HFFc6 (cell line): ENCODE results near the gene USP36. TPM values are rescaled to one million over a fixed set of nuclear protein-coding genes. Genes with fewer than 3 reads are reported as not detected.

Experiments used
- DNase-seq: peaks from one replicate; pipeline ENCODE4 v3.0.0-alpha.2; 2018
- H3K27ac Mint-ChIP-seq: 2 replicates; pipeline ENCODE4 v1.8.0; 2020; ENCODE audit warnings: mild to moderate bottlenecking, mixed read lengths
- H3K27me3 Mint-ChIP-seq: 2 replicates; pipeline ENCODE4 v1.8.0; 2021; ENCODE audit warnings: mild to moderate bottlenecking, moderate library complexity, mixed read lengths; ENCODE audit not compliant: insufficient read depth
- H3K36me3 Mint-ChIP-seq: 2 replicates; pipeline ENCODE4 v1.8.0; 2021; ENCODE audit warnings: low read depth, mixed read lengths
- H3K4me1 Mint-ChIP-seq: 2 replicates; pipeline ENCODE4 v1.8.0; 2020; ENCODE audit warnings: low read depth, mixed read lengths
- H3K4me3 Mint-ChIP-seq: 2 replicates; pipeline ENCODE4 v1.8.0; 2020; ENCODE audit warnings: mild to moderate bottlenecking, moderate library complexity, mixed read lengths
- H3K9me3 Mint-ChIP-seq: 2 replicates; pipeline ENCODE4 v1.8.0; 2020; ENCODE audit warnings: mild to moderate bottlenecking, mixed read lengths
- total RNA-seq, 6 experiments: library from RNA; stranded (reverse); fragmentation: NEBNext Ultra II Directional; extraction: Animal tissue kit (Norgen Biotek cat#: 25700); gene quantifications; 2 replicates in 1 of 6; 3 replicates in 5 of 6; pipeline ENCODE4 v1.2.3, GENCODE V29; 2021
- TF ChIP-seq, protein P1 (sequence below): fragments of 200-600 bp; sonication (generic); IDR thresholded peaks from 2 replicates; pipeline ENCODE4 v1.5.0; 2021; ENCODE audit warnings: antibody characterized with exemption, mild to moderate bottlenecking

USP36 gene
- total RNA-seq, 6 experiments from 2014 or later = 43.6 to 50.3 (median 46.2) TPM

DNA sequence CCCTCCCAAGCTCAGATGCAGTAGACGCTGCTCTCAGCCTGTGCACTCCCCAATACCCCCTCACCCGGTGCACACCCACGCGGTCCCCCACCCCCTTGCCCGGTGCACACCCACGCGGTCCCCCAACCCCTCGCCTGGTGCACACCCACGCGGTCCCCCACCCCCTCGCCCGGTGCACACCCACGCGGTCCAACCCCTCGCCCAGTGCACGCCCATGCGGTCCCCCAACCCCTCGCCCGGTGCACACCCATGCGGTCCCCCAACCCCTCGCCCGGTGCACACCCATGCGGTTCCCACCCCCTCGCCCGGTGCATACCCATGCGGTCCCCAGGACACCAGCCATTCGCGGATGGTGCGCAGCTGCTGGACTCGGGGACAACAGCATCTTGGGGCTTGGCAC, 38.6 kb downstream of the USP36 start:
- no peaks in the 10 kb centered on the region for H3K9me3 Mint-ChIP-seq
- no peak overlapping the region for H3K4me3 Mint-ChIP-seq

DNA sequence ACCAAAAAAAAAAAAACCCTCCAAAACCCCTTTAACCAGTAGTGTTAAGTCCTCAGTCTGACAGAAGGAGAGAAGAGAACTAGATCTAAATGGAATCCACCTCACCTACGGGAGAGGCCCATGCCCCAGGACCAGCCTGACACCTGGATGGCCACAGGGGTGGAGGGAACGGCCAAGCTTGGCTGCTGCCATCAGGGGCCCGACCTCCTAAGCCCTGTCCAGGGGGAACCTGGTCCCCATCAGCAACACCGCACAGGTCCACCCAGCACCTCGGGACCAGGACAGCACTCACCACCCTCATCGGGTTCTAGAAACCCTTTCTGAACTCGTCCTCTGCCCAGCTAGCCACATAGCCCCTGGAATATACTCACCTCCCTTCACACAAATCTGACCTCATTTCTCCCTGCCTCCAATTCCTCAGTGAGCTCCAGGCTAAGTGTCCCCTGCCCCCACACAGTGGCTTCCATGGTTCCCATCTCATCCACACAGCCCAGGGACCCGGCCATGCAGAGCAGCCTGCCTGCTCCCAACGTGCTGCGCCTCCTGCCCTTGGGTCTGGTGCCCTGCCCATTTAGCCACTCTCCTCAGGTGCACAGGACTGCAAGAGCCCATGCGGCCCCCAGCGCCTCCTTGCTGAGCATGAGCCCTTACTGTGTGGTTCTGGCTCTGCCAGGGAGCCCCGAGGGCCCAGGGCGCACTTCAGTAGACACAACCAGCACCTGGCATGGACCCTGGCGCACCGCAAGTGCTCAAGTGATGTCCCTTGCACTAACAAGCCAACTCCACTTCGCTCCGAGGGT, 40.3 kb downstream of the USP36 start:
- no peak for DNase-seq
- TF ChIP-seq, protein P1, sequence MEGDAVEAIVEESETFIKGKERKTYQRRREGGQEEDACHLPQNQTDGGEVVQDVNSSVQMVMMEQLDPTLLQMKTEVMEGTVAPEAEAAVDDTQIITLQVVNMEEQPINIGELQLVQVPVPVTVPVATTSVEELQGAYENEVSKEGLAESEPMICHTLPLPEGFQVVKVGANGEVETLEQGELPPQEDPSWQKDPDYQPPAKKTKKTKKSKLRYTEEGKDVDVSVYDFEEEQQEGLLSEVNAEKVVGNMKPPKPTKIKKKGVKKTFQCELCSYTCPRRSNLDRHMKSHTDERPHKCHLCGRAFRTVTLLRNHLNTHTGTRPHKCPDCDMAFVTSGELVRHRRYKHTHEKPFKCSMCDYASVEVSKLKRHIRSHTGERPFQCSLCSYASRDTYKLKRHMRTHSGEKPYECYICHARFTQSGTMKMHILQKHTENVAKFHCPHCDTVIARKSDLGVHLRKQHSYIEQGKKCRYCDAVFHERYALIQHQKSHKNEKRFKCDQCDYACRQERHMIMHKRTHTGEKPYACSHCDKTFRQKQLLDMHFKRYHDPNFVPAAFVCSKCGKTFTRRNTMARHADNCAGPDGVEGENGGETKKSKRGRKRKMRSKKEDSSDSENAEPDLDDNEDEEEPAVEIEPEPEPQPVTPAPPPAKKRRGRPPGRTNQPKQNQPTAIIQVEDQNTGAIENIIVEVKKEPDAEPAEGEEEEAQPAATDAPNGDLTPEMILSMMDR = no peak
- H3K4me3 Mint-ChIP-seq = no peak overlapping the region
- peaks cover 5% of the 10 kb centered on the region; the same call in 1 of the 2 replicates for H3K4me1 Mint-ChIP-seq
- H3K9me3 Mint-ChIP-seq = no peaks in the 10 kb centered on the region
- H3K27ac Mint-ChIP-seq = no peak overlapping the region
- H3K36me3 Mint-ChIP-seq = peaks cover 58% of the 10 kb centered on the region
- peaks cover 6% of the 10 kb centered on the region; the same call in 1 of the 2 replicates for H3K27me3 Mint-ChIP-seq

More for the DNA sequence above, 38.6 kb downstream of the USP36 start:
- TF ChIP-seq, protein P1 = no peak
- H3K27me3 Mint-ChIP-seq = peaks cover 5% of the 10 kb centered on the region; the same call in 1 of the 2 replicates
- H3K4me1 Mint-ChIP-seq = peaks cover 10% of the 10 kb centered on the region
- H3K36me3 Mint-ChIP-seq = peaks cover 62% of the 10 kb centered on the region
- H3K27ac Mint-ChIP-seq = no peak overlapping the region
- no peak for DNase-seq

DNA sequence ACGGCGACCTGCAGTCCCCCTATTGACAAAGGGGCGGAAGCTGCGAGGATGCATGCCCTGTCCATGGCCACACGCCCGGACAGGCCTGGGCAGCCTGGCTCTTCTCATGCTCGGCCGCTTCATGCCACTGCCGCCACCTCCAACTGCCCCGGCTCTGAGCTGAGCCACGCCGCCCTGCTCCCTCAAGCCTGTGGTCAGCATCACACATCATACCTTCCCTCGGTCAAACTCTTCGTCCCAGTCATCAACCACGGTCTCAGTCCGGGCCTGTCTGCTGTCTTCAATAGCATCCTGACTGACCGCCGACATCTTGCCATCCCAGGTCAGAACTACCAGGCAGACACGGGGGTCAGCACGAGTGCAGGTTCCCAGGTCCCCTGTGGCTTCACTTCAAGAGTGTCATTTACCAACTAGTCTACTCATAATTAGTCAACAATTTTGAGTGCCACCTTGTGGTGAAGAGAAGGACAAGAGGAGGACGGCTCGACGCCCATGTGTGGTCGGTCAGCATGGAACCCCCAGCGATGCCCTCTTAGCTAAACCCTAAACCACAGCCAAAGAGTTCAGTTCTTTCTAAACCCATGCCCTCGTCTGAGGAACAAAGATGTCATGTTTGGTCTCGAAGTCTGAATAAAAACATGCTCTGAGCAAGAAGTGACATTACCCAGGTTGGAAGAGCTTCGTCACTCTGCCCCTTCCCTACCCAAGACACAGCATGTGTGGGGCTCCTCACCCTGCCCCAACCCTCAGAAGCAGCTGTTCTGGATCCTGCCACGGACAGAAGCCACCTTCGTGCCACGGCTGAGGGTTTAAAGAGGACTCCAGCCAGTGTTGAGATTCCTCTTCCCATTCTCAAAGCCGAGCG, 41.7 kb downstream of the USP36 start:
- TF ChIP-seq, protein P1 = peak; percentile 66
- peaks cover 6% of the 10 kb centered on the region; the same call in 1 of the 2 replicates for H3K27me3 Mint-ChIP-seq
- H3K4me1 Mint-ChIP-seq = peaks cover 5% of the 10 kb centered on the region; the same call in 1 of the 2 replicates
- DNase-seq = no peak
- H3K36me3 Mint-ChIP-seq = peaks cover 63% of the 10 kb centered on the region
- no peak overlapping the region for H3K4me3 Mint-ChIP-seq
- no peaks in the 10 kb centered on the region for H3K9me3 Mint-ChIP-seq
- no peak overlapping the region; the same call in 1 of the 2 replicates for H3K27ac Mint-ChIP-seq

DNA sequence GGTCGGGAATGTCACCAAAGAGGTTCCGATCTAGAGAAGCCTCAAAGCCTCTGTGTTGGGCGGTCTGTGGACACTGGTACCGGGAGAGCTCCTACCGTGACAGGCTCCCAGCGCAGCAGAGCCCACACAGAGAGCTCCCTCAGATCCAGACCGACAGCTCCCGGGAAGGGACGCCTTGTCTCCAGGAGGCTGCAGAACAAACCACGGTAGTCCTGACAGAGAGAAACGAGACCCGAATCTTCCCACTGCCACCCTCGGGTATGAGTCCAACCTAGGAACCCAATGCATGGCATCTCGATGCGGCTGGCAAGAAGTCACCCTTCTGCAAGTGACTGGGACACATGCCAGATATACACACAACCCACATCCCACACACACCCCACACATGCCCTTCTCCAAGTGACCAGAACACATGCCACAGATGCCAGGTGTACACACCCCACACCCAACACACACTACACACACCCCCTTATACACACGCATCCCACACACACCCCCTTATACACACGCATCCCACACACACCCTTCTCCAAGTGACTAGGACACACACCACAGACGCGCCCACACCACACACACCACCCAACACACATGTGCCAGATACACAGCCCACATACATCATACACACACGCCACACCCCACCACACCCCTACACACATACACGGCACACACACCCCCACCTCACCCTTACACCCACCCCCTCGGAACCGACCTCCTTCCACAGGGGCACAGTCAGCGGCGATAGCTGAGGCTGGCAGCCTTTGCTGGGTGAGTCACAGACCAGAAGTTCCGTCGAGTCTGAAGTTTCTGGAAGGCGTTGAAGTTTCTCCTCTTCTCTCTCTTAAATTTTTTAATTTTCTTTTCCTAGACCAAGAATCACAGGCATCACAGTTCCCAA, 42.7 kb downstream of the USP36 start:
- H3K27ac Mint-ChIP-seq = no peak overlapping the region
- peaks cover 6% of the 10 kb centered on the region; the same call in 1 of the 2 replicates for H3K27me3 Mint-ChIP-seq
- peaks cover 64% of the 10 kb centered on the region for H3K36me3 Mint-ChIP-seq
- TF ChIP-seq, protein P1 = no peak
- H3K4me1 Mint-ChIP-seq = peaks cover 5% of the 10 kb centered on the region; the same call in 1 of the 2 replicates
- H3K9me3 Mint-ChIP-seq = no peaks in the 10 kb centered on the region
- DNase-seq = no peak
- H3K4me3 Mint-ChIP-seq = no peak overlapping the region

DNA sequence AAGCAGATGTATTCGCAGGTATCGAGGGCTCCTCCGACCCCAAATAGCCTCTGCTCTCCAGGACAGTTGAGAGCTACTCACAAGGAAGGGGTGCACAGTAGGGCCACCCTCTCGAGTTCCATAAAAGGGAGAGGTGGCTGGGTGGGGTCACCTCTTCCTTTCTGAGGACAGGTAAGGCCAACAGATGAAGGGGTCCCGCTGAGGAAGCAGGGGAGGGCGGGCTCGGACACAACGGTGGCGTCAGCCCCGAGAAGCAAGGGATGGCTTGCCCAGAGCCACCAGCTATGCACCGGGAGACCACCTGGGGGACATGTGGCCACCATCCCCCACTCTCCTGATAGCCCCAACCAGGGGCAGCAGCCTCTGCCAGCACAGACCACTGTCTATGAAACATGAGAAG, 43.4 kb downstream of the USP36 start:
- TF ChIP-seq, protein P1 = no peak
- no peaks in the 10 kb centered on the region for H3K9me3 Mint-ChIP-seq
- H3K4me1 Mint-ChIP-seq = peaks cover 8% of the 10 kb centered on the region
- H3K36me3 Mint-ChIP-seq = peaks cover 60% of the 10 kb centered on the region
- H3K27ac Mint-ChIP-seq = no peak overlapping the region
- peaks cover 6% of the 10 kb centered on the region; the same call in 1 of the 2 replicates for H3K27me3 Mint-ChIP-seq
- no peak for DNase-seq
- no peak overlapping the region for H3K4me3 Mint-ChIP-seq
